Natural killer cell (primary cell): ENCODE measurements around the gene IVD. TPM values are rescaled to one million over a fixed set of nuclear protein-coding genes. Genes with fewer than 3 reads are reported as not detected.

Experiments used
- ATAC-seq, 3 donors: fragments of 150-1000 bp in 2 of 3; fragments of 200-7000 bp in 1 of 3; cut with Tn5 transposase; 1 replicate in 1 of 3; 2 replicates in 2 of 3; pipeline ENCODE4 v1.10.0; 2021; ENCODE audit warnings: mild to moderate bottlenecking in 2 of 3, moderate library complexity in 2 of 3
- DNase-seq, 2 donors: peaks; one replicate each; pipeline versions ENCODE4 v3.0.0 to v3.0.0-alpha.2; 2013 to 2021; ENCODE audit warnings: mixed read lengths in 1 of 2
- H3K27ac ChIP-seq: one replicate; pipeline ENCODE4 v1.5.1; 2013; ENCODE audit warnings: mild to moderate bottlenecking, low read length
- H3K27me3 ChIP-seq: one replicate; pipeline ENCODE4 v1.6.1; 2013; ENCODE audit warnings: low read length; ENCODE audit not compliant: control insufficient read depth, insufficient read depth
- H3K36me3 ChIP-seq: one replicate; pipeline ENCODE4 v1.6.1; 2013; ENCODE audit warnings: low read length; ENCODE audit not compliant: control insufficient read depth, insufficient read depth
- H3K4me1 ChIP-seq: one replicate; pipeline ENCODE4 v1.6.1; 2013; ENCODE audit warnings: low read length; ENCODE audit not compliant: control insufficient read depth, insufficient read depth
- H3K4me3 ChIP-seq: one replicate; pipeline ENCODE4 v1.5.1; 2013; ENCODE audit warnings: low read length
- H3K9me3 ChIP-seq: one replicate; pipeline ENCODE4 v1.6.1; 2013; ENCODE audit warnings: low read length; ENCODE audit not compliant: control insufficient read depth, insufficient read depth
- H3K27ac Mint-ChIP-seq, 2 donors: one replicate each; pipeline ENCODE4 v1.8.0; 2022; ENCODE audit warnings: mild to moderate bottlenecking in 2 of 2, mixed read lengths in 2 of 2, moderate library complexity in 1 of 2
- H3K27me3 Mint-ChIP-seq, 2 donors: one replicate each; pipeline ENCODE4 v1.8.0; 2022; ENCODE audit warnings: low read depth in 2 of 2, mixed read lengths in 2 of 2
- H3K36me3 Mint-ChIP-seq: one replicate; pipeline ENCODE4 v1.8.0; 2022; ENCODE audit warnings: mixed read lengths
- H3K4me1 Mint-ChIP-seq, 2 donors: one replicate each; pipeline ENCODE4 v1.8.0; 2022; ENCODE audit warnings: mixed read lengths in 2 of 2
- H3K4me3 Mint-ChIP-seq: one replicate; pipeline ENCODE4 v1.8.0; 2022; ENCODE audit warnings: mild to moderate bottlenecking, moderate library complexity, mixed read lengths
- H3K9me3 Mint-ChIP-seq, 2 donors: one replicate each; pipeline ENCODE4 v1.8.0; 2022; ENCODE audit warnings: mixed read lengths in 2 of 2
- WGBS: methylation state at CpG from one replicate; pipeline ENCODE4 v1.1.7; 2013; ENCODE audit warnings: missing lambda C conversion rate; ENCODE audit not compliant: insufficient coverage; 5-methylcytosine and 5-hydroxymethylcytosine counted together
- intact Hi-C: fragments of 100-400 bp; cut with micrococcal nuclease; formaldehyde crosslinking; loops from one replicate; pipeline ENCODE4 v1.14.2; 2022
- total RNA-seq, 4 donors: library from RNA; stranded (reverse); fragments of 120-200 nt in 1 of 4; gene quantifications; one replicate each; pipeline versions ENCODE4 v1.2.3 to v1.2.4, GENCODE V29; 2013 to 2022
- TF ChIP-seq, protein P1 (sequence below): fragments of 200-600 bp; IDR thresholded peaks from one replicate; pipeline ENCODE4 v1.8.0; 2022; ENCODE audit warnings: antibody characterized with exemption

IVD gene
- total RNA-seq, 3 donors from 2014 or later (not counting 1 experiment from before 2014, with no cell fraction given), result 56.2 to 76.8 (median 67.3) TPM

DNA sequence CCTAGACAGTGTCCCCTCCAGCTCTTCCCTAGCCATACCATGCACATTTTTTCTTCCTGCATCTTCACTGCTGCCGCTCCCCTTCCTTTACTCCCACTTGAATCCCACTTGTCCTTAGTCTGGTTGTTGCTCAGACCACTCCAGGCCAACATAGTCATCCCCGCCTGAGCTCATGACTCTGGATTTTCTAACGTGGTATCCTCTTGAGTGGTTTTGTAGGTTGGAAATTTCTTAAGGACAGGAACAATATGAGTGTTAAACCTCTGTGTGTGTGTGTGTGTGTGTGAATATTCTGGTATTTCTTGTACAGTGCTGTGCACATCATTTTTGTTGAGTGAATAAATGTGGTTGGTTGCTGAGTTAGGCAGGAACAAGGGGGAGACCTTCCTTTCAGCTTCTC lies 38.3 kb downstream of the IVD start:
- WGBS, result 81% methylated on average over 3 of the region's 3 CpGs
- peaks cover 43 to 52% of the 10 kb centered on the region in 2 donors for H3K4me1 Mint-ChIP-seq

DNA sequence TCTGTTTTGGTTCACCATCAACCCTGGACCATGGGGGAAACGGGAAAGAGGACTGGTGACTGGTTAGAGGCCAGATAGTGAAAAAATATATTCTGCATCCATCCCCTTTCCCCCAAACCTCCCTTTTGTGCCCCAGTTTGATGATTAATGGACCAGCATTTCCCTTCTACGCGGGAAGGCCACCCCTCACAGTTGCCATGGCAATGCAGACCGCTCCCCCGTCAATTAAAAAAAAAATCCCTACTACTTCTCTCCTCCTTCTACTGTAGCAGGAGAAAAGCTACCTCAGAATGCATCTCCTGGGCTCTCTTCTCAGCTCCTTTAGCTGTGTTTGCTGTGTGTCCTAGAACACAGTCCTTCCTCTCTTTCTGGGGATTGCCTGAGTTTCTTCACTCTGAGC lies 39.1 kb downstream of the IVD start:
- H3K4me3 Mint-ChIP-seq, result peak overlapping the region; percentile 32
- Histone ChIP-seq H3K27me3 (no peaks in the 10 kb centered on the region), H3K36me3 (no peaks in the 10 kb centered on the region), H3K27ac (no peak overlapping the region), H3K4me1 (peaks cover 24% of the 10 kb centered on the region), H3K4me3 (no peak overlapping the region), H3K9me3 (no peaks in the 10 kb centered on the region)
- no peaks in the 10 kb centered on the region for H3K27me3 Mint-ChIP-seq
- peaks cover 50 to 56% of the 10 kb centered on the region in 2 donors for H3K4me1 Mint-ChIP-seq
- intact Hi-C loops, result loop anchor here (5.0 kb wide), 1 partner anchor 63 kb away; no protein-coding TSS in a partner anchor
- no peaks in the 10 kb centered on the region for H3K36me3 Mint-ChIP-seq
- H3K9me3 Mint-ChIP-seq, result no peaks in the 10 kb centered on the region
- ATAC-seq, result no peak
- peak overlapping the region in 1 of 2 donors; percentile 84 for H3K27ac Mint-ChIP-seq
- no peak for DNase-seq
- TF ChIP-seq, protein P1, sequence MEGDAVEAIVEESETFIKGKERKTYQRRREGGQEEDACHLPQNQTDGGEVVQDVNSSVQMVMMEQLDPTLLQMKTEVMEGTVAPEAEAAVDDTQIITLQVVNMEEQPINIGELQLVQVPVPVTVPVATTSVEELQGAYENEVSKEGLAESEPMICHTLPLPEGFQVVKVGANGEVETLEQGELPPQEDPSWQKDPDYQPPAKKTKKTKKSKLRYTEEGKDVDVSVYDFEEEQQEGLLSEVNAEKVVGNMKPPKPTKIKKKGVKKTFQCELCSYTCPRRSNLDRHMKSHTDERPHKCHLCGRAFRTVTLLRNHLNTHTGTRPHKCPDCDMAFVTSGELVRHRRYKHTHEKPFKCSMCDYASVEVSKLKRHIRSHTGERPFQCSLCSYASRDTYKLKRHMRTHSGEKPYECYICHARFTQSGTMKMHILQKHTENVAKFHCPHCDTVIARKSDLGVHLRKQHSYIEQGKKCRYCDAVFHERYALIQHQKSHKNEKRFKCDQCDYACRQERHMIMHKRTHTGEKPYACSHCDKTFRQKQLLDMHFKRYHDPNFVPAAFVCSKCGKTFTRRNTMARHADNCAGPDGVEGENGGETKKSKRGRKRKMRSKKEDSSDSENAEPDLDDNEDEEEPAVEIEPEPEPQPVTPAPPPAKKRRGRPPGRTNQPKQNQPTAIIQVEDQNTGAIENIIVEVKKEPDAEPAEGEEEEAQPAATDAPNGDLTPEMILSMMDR, result no peak
- WGBS, result 78% methylated on average over 4 of the region's 5 CpGs

More for the DNA sequence above, 38.3 kb downstream of the IVD start:
- TF ChIP-seq, protein P1, result no peak
- no peaks in the 10 kb centered on the region for H3K36me3 Mint-ChIP-seq
- no peaks in the 10 kb centered on the region for H3K36me3 ChIP-seq
- intact Hi-C loops, result loop anchor here (5.0 kb wide), 1 partner anchor 63 kb away; no protein-coding TSS in a partner anchor
- H3K4me1 ChIP-seq, result peaks cover 26% of the 10 kb centered on the region
- no peak overlapping the region for H3K4me3 ChIP-seq
- DNase-seq, result no peak
- no peak overlapping the region for H3K27ac ChIP-seq
- peak overlapping the region in 1 of 2 donors; percentile 84 for H3K27ac Mint-ChIP-seq
- H3K9me3 ChIP-seq, result no peaks in the 10 kb centered on the region
- H3K27me3 ChIP-seq, result no peaks in the 10 kb centered on the region
- peak overlapping the region; percentile 35 for H3K4me3 Mint-ChIP-seq
- no peak for ATAC-seq
- peaks cover 0 to 3% of the 10 kb centered on the region in 2 donors for H3K27me3 Mint-ChIP-seq
- no peaks in the 10 kb centered on the region for H3K9me3 Mint-ChIP-seq

DNA sequence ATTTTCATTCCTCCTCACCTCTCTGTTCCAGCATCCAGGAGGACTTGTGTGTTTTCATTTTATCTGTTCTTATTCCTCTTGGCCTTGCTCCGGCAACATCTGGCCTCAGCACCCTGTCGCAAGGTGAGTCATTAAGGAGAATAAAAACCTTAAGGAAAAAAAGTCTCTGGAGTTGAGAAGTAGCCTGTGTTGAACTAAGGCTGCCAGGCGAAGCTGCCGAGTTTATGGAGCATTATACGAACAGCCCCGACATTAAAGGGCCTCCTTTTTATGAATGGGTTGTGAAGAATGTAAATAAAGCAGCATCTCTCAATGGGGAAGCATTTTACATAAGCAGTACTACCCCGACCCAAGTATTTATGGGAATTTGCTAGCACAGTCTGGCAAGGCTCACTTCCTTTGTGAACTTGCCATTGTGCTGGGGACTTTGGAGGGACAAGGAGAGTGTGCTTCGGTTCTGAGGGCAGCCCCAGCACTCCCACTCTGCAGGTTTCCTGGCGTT lies 39.9 kb downstream of the IVD start:
- Histone ChIP-seq H3K27me3 (no peaks in the 10 kb centered on the region), H3K36me3 (no peaks in the 10 kb centered on the region), H3K9me3 (no peaks in the 10 kb centered on the region), H3K27ac (no peak overlapping the region), H3K4me3 (no peak overlapping the region), H3K4me1 (peaks cover 17% of the 10 kb centered on the region)
- WGBS, result 91% methylated on average over 9 of the region's 9 CpGs
- ATAC-seq (no peak), DNase-seq (no peak)
- Mint-ChIP-seq H3K27ac (peak overlapping the region in 1 of 2 donors; percentile 36), H3K9me3 (no peaks in the 10 kb centered on the region), H3K4me1 (peaks cover 51 to 57% of the 10 kb centered on the region in 2 donors), H3K27me3 (no peaks in the 10 kb centered on the region), H3K4me3 (no peak overlapping the region), H3K36me3 (no peaks in the 10 kb centered on the region)
- intact Hi-C loops, result no loop called here
- TF ChIP-seq, protein P1, result no peak

DNA sequence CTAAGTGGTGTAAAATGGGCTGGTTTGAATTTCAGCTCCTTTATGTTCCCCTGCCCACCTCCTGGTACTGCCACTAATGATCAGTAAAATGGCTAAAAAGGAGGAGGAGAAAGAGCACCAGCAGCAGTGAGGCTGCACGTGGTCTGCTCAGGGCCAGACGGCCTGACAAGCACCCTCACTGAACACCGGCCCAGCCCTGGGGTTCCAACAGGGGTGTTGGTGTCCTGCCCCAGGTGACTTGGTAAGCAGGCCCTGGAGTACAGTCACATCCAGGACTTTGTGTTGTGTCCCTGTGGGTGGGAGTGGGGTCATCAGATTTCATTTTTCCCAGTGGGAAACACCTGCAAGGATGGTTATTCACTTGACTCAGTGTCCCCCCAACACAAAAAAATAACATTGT lies 40.5 kb downstream of the IVD start:
- H3K4me1 Mint-ChIP-seq, result peaks cover 53 to 61% of the 10 kb centered on the region in 2 donors
- no peaks in the 10 kb centered on the region for H3K36me3 ChIP-seq
- H3K36me3 Mint-ChIP-seq, result no peaks in the 10 kb centered on the region

More for the DNA sequence above, 40.5 kb downstream of the IVD start:
- Mint-ChIP-seq H3K27me3 (no peaks in the 10 kb centered on the region), H3K9me3 (no peaks in the 10 kb centered on the region), H3K27ac (peak overlapping the region in 1 of 2 donors; percentile 36), H3K4me3 (no peak overlapping the region)
- ATAC-seq, result no peak
- H3K27ac ChIP-seq, result no peak overlapping the region
- H3K27me3 ChIP-seq, result no peaks in the 10 kb centered on the region
- WGBS, result 85% methylated on average over 3 of the region's 3 CpGs
- H3K4me1 ChIP-seq, result peaks cover 18% of the 10 kb centered on the region
- intact Hi-C loops, result no loop called here
- no peaks in the 10 kb centered on the region for H3K9me3 ChIP-seq
- DNase-seq, result no peak
- TF ChIP-seq, protein P1, result no peak
- no peak overlapping the region for H3K4me3 ChIP-seq
